Measurements from ENCODE around the gene CRY1.

Gene CRY1

GRCh38 chr12:106960443-106960842, 132.9 kb downstream of the CRY1 start:
- DNase-seq (ENCODE audit: low read depth in 2 of 2) = no peak

DNA sequence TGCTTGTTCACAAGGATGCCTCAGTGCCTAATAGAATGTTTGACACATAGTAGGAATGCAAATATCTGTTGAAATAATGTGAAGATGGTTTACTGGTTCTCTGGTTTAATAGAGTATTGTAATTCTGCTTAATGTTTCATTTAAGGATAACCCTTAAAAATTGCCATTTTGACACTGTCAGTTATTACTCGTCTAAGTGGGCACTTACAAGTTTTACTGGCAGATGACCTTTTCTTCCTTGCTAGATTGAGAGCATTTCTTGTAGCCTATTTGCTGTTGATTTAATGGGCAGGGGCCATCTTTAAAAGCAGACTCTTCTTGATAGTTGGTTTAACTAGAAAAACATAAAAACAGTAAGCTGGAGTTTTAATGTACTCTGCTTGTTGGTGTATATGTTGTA, 135.8 kb downstream of the CRY1 start:
- no peak for DNase-seq (ENCODE audit: low read depth in 2 of 2)

DNA sequence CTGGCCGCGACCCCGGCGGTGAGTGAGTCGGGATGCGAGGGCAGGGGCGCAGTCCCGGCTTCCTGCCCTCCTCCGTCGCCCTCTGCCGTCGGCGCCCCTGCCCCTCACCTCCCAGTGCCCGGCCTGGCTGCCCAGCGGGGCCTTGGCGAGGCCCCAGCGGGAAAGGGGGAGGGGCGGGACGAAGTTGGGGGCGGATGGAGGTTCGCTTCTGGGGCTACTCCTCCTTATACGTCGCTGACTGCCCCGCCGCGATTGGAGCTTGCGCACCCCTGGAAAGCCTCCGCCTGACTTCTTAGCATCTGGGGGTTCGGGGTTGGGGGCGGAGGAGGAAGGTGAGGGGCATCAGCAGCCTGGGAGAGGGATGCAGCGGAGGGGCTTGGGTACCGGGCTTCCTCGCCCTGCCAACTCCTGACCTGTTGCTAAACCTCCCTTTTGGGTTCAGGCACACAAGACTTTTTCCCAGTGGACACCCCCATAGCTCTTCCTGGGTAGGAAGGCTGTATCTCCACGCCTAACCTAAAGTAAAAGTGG, 137.2 kb downstream of the CRY1 start:
- DNase-seq (ENCODE audit: low read depth in 2 of 2) = peak in 1 of 2 donors; percentile 27

DNA sequence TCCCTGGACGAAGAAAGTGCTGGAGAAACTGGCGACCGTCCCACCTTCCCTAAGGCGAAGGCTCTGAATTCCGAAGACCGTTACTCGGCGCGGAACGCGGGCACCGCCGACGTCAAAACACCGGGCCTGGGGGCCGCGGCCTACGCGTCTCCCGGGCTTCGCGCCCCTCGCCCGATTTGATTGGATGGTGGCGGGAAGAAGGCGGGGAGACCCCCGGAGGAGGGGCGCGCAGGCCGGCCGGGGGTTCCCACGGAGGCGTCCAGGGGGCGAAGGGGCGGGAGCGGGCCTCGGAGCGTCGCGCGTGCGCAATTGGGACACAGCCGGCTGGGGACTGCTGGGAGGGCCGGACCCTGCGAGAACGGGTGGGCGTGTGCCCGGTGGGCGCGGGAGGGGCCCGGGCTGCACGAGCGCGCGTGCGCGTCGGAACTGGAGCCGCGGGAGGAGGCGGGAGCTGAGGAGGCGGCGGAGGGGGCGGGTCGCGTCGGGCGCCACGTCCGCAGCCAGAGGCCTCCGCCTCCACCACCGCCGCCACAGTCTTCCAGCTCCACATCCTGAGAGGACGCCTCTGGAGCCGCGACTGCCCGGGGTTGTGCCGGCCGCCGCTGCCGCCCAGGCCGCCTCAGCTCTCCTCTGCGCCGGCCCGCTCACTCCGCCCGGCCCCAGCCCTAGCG, 137.8 kb downstream of the CRY1 start, which contains the start of gene TMEM263:
Gene TMEM263, plus strand, starts transcription at position 531 of the 671 bp plus-strand sequence. CDS start 11,210 bp downstream, outside the sequence.
- DNase-seq (ENCODE audit: low read depth in 2 of 2) = peak; percentile 84 to 93

- no peak for DNase-seq (ENCODE audit: low read depth in 2 of 2)
These were observed 138.6 kb downstream of the CRY1 start for GRCh38 chr12:106954462-106955376.

DNA sequence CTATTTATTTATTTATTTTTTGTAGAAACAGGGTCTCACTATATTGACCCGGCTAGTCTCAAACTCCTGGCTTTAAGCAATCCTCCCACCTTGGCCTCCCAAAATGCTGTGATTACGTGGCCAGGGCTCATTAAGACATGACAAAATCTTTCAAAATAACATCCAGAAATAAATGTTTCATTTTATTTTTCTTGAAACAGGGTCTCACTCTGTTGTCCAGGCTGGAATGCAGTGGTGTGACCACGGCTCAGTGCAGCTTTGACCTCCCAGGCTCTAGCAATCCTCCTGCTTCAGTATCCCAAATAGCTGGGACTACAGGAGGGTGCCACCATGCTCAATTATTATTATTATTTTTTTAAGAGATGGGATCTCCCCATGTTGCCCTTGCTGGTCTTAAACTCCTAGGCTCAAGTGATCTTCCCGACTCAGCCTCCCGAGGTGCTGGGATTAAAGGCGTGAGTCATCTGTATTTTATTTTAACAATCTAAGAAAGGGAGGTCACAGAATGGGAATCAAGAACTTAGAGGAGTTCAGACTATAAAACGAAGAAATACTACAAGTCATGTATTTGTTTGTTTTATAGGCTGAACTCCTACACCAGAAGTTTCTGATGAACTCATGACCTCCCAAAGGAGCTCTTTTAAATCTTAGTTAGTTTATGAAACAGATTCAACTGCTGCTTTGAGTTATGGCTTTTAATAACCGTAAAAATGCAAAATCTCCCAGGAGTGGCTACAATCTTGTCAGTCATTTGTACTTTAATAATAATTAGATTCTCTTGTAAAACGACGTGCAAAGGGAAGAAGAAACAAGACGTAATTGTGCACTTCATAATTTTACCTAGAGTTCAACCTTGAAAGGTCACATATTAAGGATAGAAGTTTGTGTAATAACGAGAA, 139.7 kb downstream of the CRY1 start:
- DNase-seq (ENCODE audit: low read depth in 2 of 2) = no peak

GRCh38 chr12:106950591-106950990, 142.8 kb downstream of the CRY1 start:
- DNase-seq (ENCODE audit: low read depth in 2 of 2) = no peak

DNA sequence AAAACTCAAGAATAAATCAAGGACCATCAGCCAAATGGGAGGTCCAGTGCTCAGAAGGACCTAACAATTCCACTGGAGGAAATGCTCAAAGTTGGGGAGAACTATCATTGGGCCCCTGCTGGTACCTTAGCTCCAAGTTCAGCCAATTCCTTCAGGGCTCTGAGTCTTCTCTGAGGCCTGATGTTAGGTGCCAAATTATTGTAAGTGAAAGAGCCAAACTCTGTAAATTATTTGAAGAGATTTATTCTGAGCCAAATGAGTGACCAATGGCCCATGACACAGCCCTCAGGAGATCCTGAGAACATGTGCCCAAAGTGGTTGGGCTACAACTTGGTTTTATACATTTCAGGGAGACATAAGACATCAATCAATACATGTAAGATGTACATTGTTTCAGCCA, 145.9 kb downstream of the CRY1 start:
- no peak for DNase-seq (ENCODE audit: low read depth in 2 of 2)

- DNase-seq (ENCODE audit: low read depth in 2 of 2) = no peak
These were observed 148.0 kb downstream of the CRY1 start for GRCh38 chr12:106945261-106945851.

DNA sequence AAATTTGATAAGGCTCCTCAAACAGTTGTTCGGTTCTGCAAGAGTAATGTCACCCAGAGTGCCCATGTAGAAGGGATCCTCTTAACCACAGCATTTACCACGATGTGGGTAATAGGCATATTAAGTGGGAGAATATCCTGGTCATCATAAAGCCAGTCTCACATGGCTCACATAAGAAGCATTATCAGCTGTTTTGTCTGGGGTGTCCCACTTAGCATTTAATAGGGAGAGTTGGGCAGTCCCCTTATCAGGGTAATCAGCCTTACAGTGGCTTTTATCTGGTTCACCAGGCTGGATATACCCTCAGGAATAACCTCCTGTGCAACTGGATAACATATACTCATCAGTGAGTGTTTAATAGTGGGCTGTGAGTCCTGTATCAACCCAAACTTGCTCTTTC, 150.6 kb downstream of the CRY1 start:
- no peak for DNase-seq (ENCODE audit: low read depth in 2 of 2)

DNA sequence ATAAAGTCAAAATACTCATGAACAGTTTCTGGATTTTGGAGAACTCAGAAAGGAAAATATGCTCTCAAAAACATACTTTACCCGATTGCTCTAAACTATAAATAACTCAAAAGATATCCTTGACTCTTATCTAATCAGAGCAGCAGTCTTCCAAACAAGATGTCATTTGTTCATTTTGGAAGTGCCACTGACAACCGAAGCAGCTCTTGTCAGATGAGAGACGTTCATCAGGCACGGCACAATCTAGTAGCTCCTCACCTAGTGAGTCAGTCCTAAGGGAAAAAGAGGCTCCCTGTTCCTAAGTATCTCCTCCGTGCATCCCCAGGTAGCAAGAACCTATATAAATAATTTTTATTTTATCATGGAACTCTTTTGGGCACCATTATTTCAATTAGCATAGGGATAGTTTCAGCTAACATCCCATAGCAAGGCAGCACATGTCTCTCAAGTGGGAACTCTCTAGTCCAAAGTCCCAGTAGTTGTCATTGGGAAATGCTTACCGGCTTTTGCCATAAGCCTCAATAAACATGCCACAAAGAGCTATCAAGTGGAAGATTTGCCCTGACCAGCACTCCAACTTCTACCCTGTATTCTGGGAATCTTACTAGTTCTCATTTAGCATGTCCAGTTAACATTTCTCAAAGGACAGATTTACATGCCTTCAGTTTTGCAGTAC, 151.7 kb downstream of the CRY1 start:
- no peak for DNase-seq (ENCODE audit: low read depth in 2 of 2)
